ENCODE results near the gene OR1J4.

OR1J4 gene

GRCh38 chr9:122498883-122499288 lies 20.1 kb upstream of the OR1J4 start:
- Histone ChIP-seq H3K23ac (ENCODE audit: low read length) (no peak overlapping the region), H3K27me3 (ENCODE audit: insufficient read depth, low read length, poor library complexity) (no peaks in the 10 kb centered on the region), H2BK15ac (replicated peaks; ENCODE audit: low read depth) (no peak overlapping the region), H3K79me1 (ENCODE audit: low read length) (no peaks in the 10 kb centered on the region), H3K27ac (ENCODE audit: low read depth, low read length) (no peak overlapping the region), H3K79me2 (ENCODE audit: control insufficient read depth, insufficient read depth, low read length) (no peaks in the 10 kb centered on the region), H3K4me1 (ENCODE audit: control insufficient read depth, low read depth, low read length) (no peaks in the 10 kb centered on the region), H2AK5ac (ENCODE audit: low read length) (no peak overlapping the region), H3K56ac (ENCODE audit: low read length) (no peak overlapping the region), H3K9ac (ENCODE audit: low read length) (no peak overlapping the region), H2BK120ac (ENCODE audit: low read depth, low read length) (no peak overlapping the region), H4K8ac (ENCODE audit: low read depth, low read length) (no peak overlapping the region), H3K4me3 (ENCODE audit: low read length) (no peak overlapping the region), H3K18ac (ENCODE audit: low read length) (no peak overlapping the region), H3K4me2 (ENCODE audit: low read length) (no peak overlapping the region), H4K5ac (ENCODE audit: low read length) (no peak overlapping the region), H3K36me3 (ENCODE audit: control insufficient read depth, insufficient read depth, low read length) (no peaks in the 10 kb centered on the region), H3K4ac (ENCODE audit: low read depth, low read length) (no peak overlapping the region), H2BK5ac (ENCODE audit: low read length) (no peak overlapping the region)
- WGBS (ENCODE audit: extremely low coverage, insufficient coverage, low lambda C conversion rate), result no CpG with 5 or more reads among the region's 2 CpGs
- peak; percentile 58 for DNase-seq

- no peak overlapping the region for H2BK120ac ChIP-seq (ENCODE audit: low read depth, low read length)
- H3K9ac ChIP-seq (ENCODE audit: low read length), result no peak overlapping the region
- H3K23ac ChIP-seq (ENCODE audit: low read length), result no peak overlapping the region
- no peaks in the 10 kb centered on the region for H3K4me1 ChIP-seq (ENCODE audit: control insufficient read depth, low read depth, low read length)
- no peak overlapping the region for H4K5ac ChIP-seq (ENCODE audit: low read length)
- H2AK5ac ChIP-seq (ENCODE audit: low read length), result no peak overlapping the region
- no peak for DNase-seq
- H2BK15ac ChIP-seq (replicated peaks; ENCODE audit: low read depth), result no peak overlapping the region
- no peak overlapping the region for H3K56ac ChIP-seq (ENCODE audit: low read length)
- H3K79me2 ChIP-seq (ENCODE audit: control insufficient read depth, insufficient read depth, low read length), result no peaks in the 10 kb centered on the region
- H4K8ac ChIP-seq (ENCODE audit: low read depth, low read length), result no peak overlapping the region
- H3K27me3 ChIP-seq (ENCODE audit: insufficient read depth, low read length, poor library complexity), result no peaks in the 10 kb centered on the region
- H3K4me3 ChIP-seq (ENCODE audit: low read length), result no peak overlapping the region
- no peak overlapping the region for H3K4me2 ChIP-seq (ENCODE audit: low read length)
- WGBS (ENCODE audit: extremely low coverage, insufficient coverage, low lambda C conversion rate), result no CpG with 5 or more reads among the region's 2 CpGs
- no peaks in the 10 kb centered on the region for H3K79me1 ChIP-seq (ENCODE audit: low read length)
- H2BK5ac ChIP-seq (ENCODE audit: low read length), result no peak overlapping the region
- no peaks in the 10 kb centered on the region for H3K36me3 ChIP-seq (ENCODE audit: control insufficient read depth, insufficient read depth, low read length)
- no peak overlapping the region for H3K18ac ChIP-seq (ENCODE audit: low read length)
- H3K4ac ChIP-seq (ENCODE audit: low read depth, low read length), result no peak overlapping the region
- no peak overlapping the region for H3K27ac ChIP-seq (ENCODE audit: low read depth, low read length)
Observed at GRCh38 chr9:122506964-122507363, 12.0 kb upstream of the OR1J4 start.

GRCh38 chr9:122510502-122510901 lies 8.4 kb upstream of the OR1J4 start, which contains the start of gene OR1J2:
TSS of gene OR1J2 (plus strand) at chr9:122510802. CDS start at chr9:122510802, 0 bp downstream.
- Histone ChIP-seq H3K18ac (ENCODE audit: low read length) (no peak within 1 kb of the TSS), H2AK5ac (ENCODE audit: low read length) (no peak within 1 kb of the TSS), H3K4me2 (ENCODE audit: low read length) (no peak within 1 kb of the TSS), H3K9ac (ENCODE audit: low read length) (no peak within 1 kb of the TSS), H3K27ac (ENCODE audit: low read depth, low read length) (no peak within 1 kb of the TSS), H3K4me3 (ENCODE audit: low read length) (no peak within 1 kb of the TSS), H3K79me2 (ENCODE audit: control insufficient read depth, insufficient read depth, low read length) (no peaks in the 10 kb centered on the region), H2BK15ac (replicated peaks; ENCODE audit: low read depth) (no peak within 1 kb of the TSS), H3K4ac (ENCODE audit: low read depth, low read length) (no peak within 1 kb of the TSS), H3K56ac (ENCODE audit: low read length) (no peak within 1 kb of the TSS), H3K23ac (ENCODE audit: low read length) (no peak within 1 kb of the TSS), H3K79me1 (ENCODE audit: low read length) (no peaks in the 10 kb centered on the region), H3K36me3 (ENCODE audit: control insufficient read depth, insufficient read depth, low read length) (no peaks in the 10 kb centered on the region), H4K5ac (ENCODE audit: low read length) (no peak within 1 kb of the TSS), H4K8ac (ENCODE audit: low read depth, low read length) (no peak within 1 kb of the TSS), H2BK120ac (ENCODE audit: low read depth, low read length) (no peak within 1 kb of the TSS), H3K4me1 (ENCODE audit: control insufficient read depth, low read depth, low read length) (no peaks in the 10 kb centered on the region), H3K27me3 (ENCODE audit: insufficient read depth, low read length, poor library complexity) (no peaks in the 10 kb centered on the region), H2BK5ac (ENCODE audit: low read length) (no peak within 1 kb of the TSS)
- DNase-seq, result no peak
- WGBS (ENCODE audit: extremely low coverage, insufficient coverage, low lambda C conversion rate), result no CpG with 5 or more reads among the region's 6 CpGs

GRCh38 chr9:122518226-122518625 lies 715 bp upstream of the OR1J4 start:
- no peak overlapping the region for H3K9ac ChIP-seq (ENCODE audit: low read length)
- no peaks in the 10 kb centered on the region for H3K79me1 ChIP-seq (ENCODE audit: low read length)
- no peak overlapping the region for H2BK120ac ChIP-seq (ENCODE audit: low read depth, low read length)
- H3K56ac ChIP-seq (ENCODE audit: low read length), result no peak overlapping the region
- no peak overlapping the region for H4K8ac ChIP-seq (ENCODE audit: low read depth, low read length)
- no peak for DNase-seq
- no peak overlapping the region for H3K27ac ChIP-seq (ENCODE audit: low read depth, low read length)
- no peak overlapping the region for H2BK5ac ChIP-seq (ENCODE audit: low read length)
- H3K27me3 ChIP-seq (ENCODE audit: insufficient read depth, low read length, poor library complexity), result no peaks in the 10 kb centered on the region
- H3K4me3 ChIP-seq (ENCODE audit: low read length), result no peak overlapping the region
- no peak overlapping the region for H3K4ac ChIP-seq (ENCODE audit: low read depth, low read length)
- H3K36me3 ChIP-seq (ENCODE audit: control insufficient read depth, insufficient read depth, low read length), result no peaks in the 10 kb centered on the region
- no peak overlapping the region for H3K23ac ChIP-seq (ENCODE audit: low read length)
- no peak overlapping the region for H3K18ac ChIP-seq (ENCODE audit: low read length)
- WGBS (ENCODE audit: extremely low coverage, insufficient coverage, low lambda C conversion rate), result no CpG with 5 or more reads among the region's 2 CpGs
- H3K79me2 ChIP-seq (ENCODE audit: control insufficient read depth, insufficient read depth, low read length), result no peaks in the 10 kb centered on the region
- no peak overlapping the region for H3K4me2 ChIP-seq (ENCODE audit: low read length)
- no peak overlapping the region for H2AK5ac ChIP-seq (ENCODE audit: low read length)
- no peak overlapping the region for H4K5ac ChIP-seq (ENCODE audit: low read length)
- H3K4me1 ChIP-seq (ENCODE audit: control insufficient read depth, low read depth, low read length), result no peaks in the 10 kb centered on the region
- no peak overlapping the region for H2BK15ac ChIP-seq (replicated peaks; ENCODE audit: low read depth)

- Histone ChIP-seq H3K27me3 (ENCODE audit: insufficient read depth, low read length, poor library complexity) (no peaks in the 10 kb centered on the region), H3K4me1 (ENCODE audit: control insufficient read depth, low read depth, low read length) (no peaks in the 10 kb centered on the region), H3K79me2 (ENCODE audit: control insufficient read depth, insufficient read depth, low read length) (no peaks in the 10 kb centered on the region), H2BK5ac (ENCODE audit: low read length) (no peak overlapping the region), H4K5ac (ENCODE audit: low read length) (no peak overlapping the region), H3K36me3 (ENCODE audit: control insufficient read depth, insufficient read depth, low read length) (no peaks in the 10 kb centered on the region), H4K8ac (ENCODE audit: low read depth, low read length) (no peak overlapping the region), H3K4ac (ENCODE audit: low read depth, low read length) (no peak overlapping the region), H3K79me1 (ENCODE audit: low read length) (no peaks in the 10 kb centered on the region), H3K23ac (ENCODE audit: low read length) (no peak overlapping the region), H3K4me2 (ENCODE audit: low read length) (no peak overlapping the region), H3K9ac (ENCODE audit: low read length) (no peak overlapping the region), H2BK15ac (replicated peaks; ENCODE audit: low read depth) (no peak overlapping the region), H2AK5ac (ENCODE audit: low read length) (no peak overlapping the region), H3K56ac (ENCODE audit: low read length) (no peak overlapping the region), H3K27ac (ENCODE audit: low read depth, low read length) (no peak overlapping the region), H3K4me3 (ENCODE audit: low read length) (no peak overlapping the region), H3K18ac (ENCODE audit: low read length) (no peak overlapping the region), H2BK120ac (ENCODE audit: low read depth, low read length) (no peak overlapping the region)
- WGBS (ENCODE audit: extremely low coverage, insufficient coverage, low lambda C conversion rate), result no CpG with 5 or more reads among the region's 3 CpGs
- DNase-seq, result no peak
Observed at GRCh38 chr9:122519376-122519775, 435 bp downstream of the OR1J4 start.

GRCh38 chr9:122526602-122527001 lies 7.7 kb downstream of the OR1J4 start:
- H3K18ac ChIP-seq (ENCODE audit: low read length), result no peak overlapping the region
- H3K4me2 ChIP-seq (ENCODE audit: low read length), result no peak overlapping the region
- H3K4ac ChIP-seq (ENCODE audit: low read depth, low read length), result no peak overlapping the region
- H2BK120ac ChIP-seq (ENCODE audit: low read depth, low read length), result no peak overlapping the region
- no peak overlapping the region for H2BK5ac ChIP-seq (ENCODE audit: low read length)
- no peaks in the 10 kb centered on the region for H3K79me2 ChIP-seq (ENCODE audit: control insufficient read depth, insufficient read depth, low read length)
- H3K27me3 ChIP-seq (ENCODE audit: insufficient read depth, low read length, poor library complexity), result no peaks in the 10 kb centered on the region
- H4K8ac ChIP-seq (ENCODE audit: low read depth, low read length), result no peak overlapping the region
- no peak overlapping the region for H3K56ac ChIP-seq (ENCODE audit: low read length)
- H4K5ac ChIP-seq (ENCODE audit: low read length), result no peak overlapping the region
- DNase-seq, result no peak
- H3K36me3 ChIP-seq (ENCODE audit: control insufficient read depth, insufficient read depth, low read length), result no peaks in the 10 kb centered on the region
- peak overlapping the region; percentile 12 for H3K4me3 ChIP-seq (ENCODE audit: low read length)
- H3K79me1 ChIP-seq (ENCODE audit: low read length), result no peaks in the 10 kb centered on the region
- H3K27ac ChIP-seq (ENCODE audit: low read depth, low read length), result no peak overlapping the region
- H3K4me1 ChIP-seq (ENCODE audit: control insufficient read depth, low read depth, low read length), result no peaks in the 10 kb centered on the region
- no peak overlapping the region for H3K9ac ChIP-seq (ENCODE audit: low read length)
- no peak overlapping the region for H3K23ac ChIP-seq (ENCODE audit: low read length)
- H2AK5ac ChIP-seq (ENCODE audit: low read length), result no peak overlapping the region
- WGBS (ENCODE audit: extremely low coverage, insufficient coverage, low lambda C conversion rate), result no CpG with 5 or more reads among the region's 10 CpGs
- no peak overlapping the region for H2BK15ac ChIP-seq (replicated peaks; ENCODE audit: low read depth)
